H1 (cell line): ENCODE measurements around the gene CLEC4E. TPM values are rescaled to one million over a fixed set of nuclear protein-coding genes. Genes with fewer than 3 reads are reported as not detected.

Experiments
- CTCF ChIA-PET: fragments of 300-600 bp; sonication (Branson Sonifier 250); formaldehyde crosslinking; loops from one replicate; lab custom pipeline; 2021; ENCODE audit not compliant: partially characterized antibody; lab: Charles Lee
- POLR2A ChIA-PET: fragments of 300-600 bp; sonication (Branson Sonifier 250); formaldehyde crosslinking; loops from one replicate; lab custom pipeline; 2021; ENCODE audit warnings: inconsistent platforms; ENCODE audit not compliant: partially characterized antibody; lab: Charles Lee
- DNase-seq, 2 experiments: peaks; one replicate each; pipeline versions ENCODE4 v3.0.0 to v3.0.0-alpha.2; 2010 to 2022; ENCODE audit warnings: low spot score in 2 of 2, low read depth in 1 of 2, mixed read lengths in 1 of 2
- FAIRE-seq: peaks from 2 replicates; lab custom pipeline; 2011; peaks lifted over from hg19 to GRCh38; lab: Jason Lieb, UNC
- H2AFZ ChIP-seq: 2 replicates; pipeline ENCODE4 v1.8.1; 2012; ENCODE audit warnings: low read length, inconsistent platforms
- H2AK5ac ChIP-seq: 2 replicates; pipeline ENCODE4 v1.6.1; 2013; ENCODE audit warnings: low read depth, low read length
- H2BK120ac ChIP-seq: replicated peaks from 2 replicates; pipeline ENCODE3; 2013; ENCODE audit warnings: low read depth, low read length, inconsistent platforms
- H2BK12ac ChIP-seq: 2 replicates; pipeline ENCODE4 v1.6.1; 2013; ENCODE audit warnings: low read depth, low read length
- H2BK15ac ChIP-seq: 2 replicates; pipeline ENCODE4 v1.6.1; 2013; ENCODE audit warnings: low read length
- H2BK20ac ChIP-seq: 2 replicates; pipeline ENCODE4 v1.6.1; 2013; ENCODE audit warnings: low read length
- H2BK5ac ChIP-seq: 2 replicates; pipeline ENCODE4 v1.6.1; 2013; ENCODE audit warnings: low read depth, low read length
- H3K14ac ChIP-seq: 2 replicates; pipeline ENCODE4 v1.6.1; 2013; ENCODE audit warnings: inconsistent platforms; ENCODE audit not compliant: insufficient read length
- H3K18ac ChIP-seq: 2 replicates; pipeline ENCODE4 v1.6.1; 2013; ENCODE audit warnings: low read length; ENCODE audit errors: extremely low read depth
- H3K23ac ChIP-seq: 2 replicates; pipeline ENCODE4 v1.6.1; 2013; ENCODE audit warnings: inconsistent platforms; ENCODE audit not compliant: insufficient read length
- H3K23me2 ChIP-seq: 2 replicates; pipeline ENCODE4 v1.6.1; 2013; ENCODE audit warnings: low read depth, low read length
- H3K27ac ChIP-seq: 2 replicates; pipeline ENCODE4 v1.6.1; 2011; ENCODE audit warnings: low read depth, low read length, inconsistent platforms
- H3K27me3 ChIP-seq, 4 experiments: replicated peaks in 1 of 4; 1 replicate in 1 of 4; 2 replicates in 3 of 4; pipeline versions ENCODE4 v1.6.1 to v1.8.1; 2011 to 2013; ENCODE audit warnings: low read length in 3 of 4, mild to moderate bottlenecking in 3 of 4, inconsistent platforms in 2 of 4, mixed read lengths in 2 of 4, moderate library complexity in 1 of 4; ENCODE audit not compliant: control insufficient read depth in 3 of 4, insufficient read depth in 3 of 4; ENCODE audit errors: extremely low read depth in 1 of 4
- H3K36me3 ChIP-seq, 4 experiments: 2 replicates each; pipeline versions ENCODE4 v1.6.1 to v1.8.1; 2011 to 2013; ENCODE audit warnings: mild to moderate bottlenecking in 4 of 4, low read length in 3 of 4, moderate library complexity in 2 of 4, control low read depth in 1 of 4, inconsistent platforms in 1 of 4; ENCODE audit not compliant: insufficient read depth in 4 of 4, control insufficient read depth in 2 of 4
- H3K4ac ChIP-seq: replicated peaks from 2 replicates; pipeline ENCODE3; 2013; ENCODE audit warnings: low read length, low read depth, mixed read lengths, inconsistent platforms; ENCODE audit not compliant: insufficient read length
- H3K4me1 ChIP-seq, 4 experiments: replicated peaks in 1 of 4; 1 replicate in 1 of 4; 2 replicates in 3 of 4; pipeline versions ENCODE4 v1.6.1 to v1.8.1; 2011 to 2013; ENCODE audit warnings: low read length in 3 of 4, inconsistent platforms in 2 of 4, mixed read lengths in 1 of 4; ENCODE audit not compliant: insufficient read depth in 4 of 4, control insufficient read depth in 3 of 4
- H3K4me2 ChIP-seq, 2 experiments: 2 replicates each; pipeline versions ENCODE4 v1.6.1 to v1.8.1; 2011 to 2013; ENCODE audit warnings: low read depth in 2 of 2, low read length in 2 of 2, control low read depth in 1 of 2, inconsistent platforms in 1 of 2, mild to moderate bottlenecking in 1 of 2; ENCODE audit not compliant: insufficient read depth in 1 of 2
- H3K4me3 ChIP-seq, 4 experiments: fragments of 200-600, 300-600 bp in 1 of 4; sonication (generic), shearing (Covaris generic), sonication (Bioruptor Twin) in 1 of 4; 2 replicates each; pipeline versions ENCODE4 v1.5.1 to v1.8.1; 2011 to 2016; ENCODE audit warnings: low read length in 4 of 4, low read depth in 3 of 4, control low read depth in 2 of 4, inconsistent platforms in 2 of 4, mild to moderate bottlenecking in 2 of 4, mixed read lengths in 1 of 4, moderate library complexity in 1 of 4; ENCODE audit not compliant: insufficient read depth in 2 of 4; ENCODE audit errors: extremely low read depth in 1 of 4
- H3K56ac ChIP-seq: replicated peaks from 2 replicates; pipeline ENCODE3; 2013; ENCODE audit warnings: low read depth, mild to moderate bottlenecking, mixed read lengths, low read length, inconsistent platforms; ENCODE audit not compliant: insufficient read length
- H3K79me1 ChIP-seq: 2 replicates; pipeline ENCODE4 v1.6.1; 2013; ENCODE audit warnings: low read depth, low read length, control low read depth
- H3K79me2 ChIP-seq, 2 experiments: 2 replicates each; pipeline versions ENCODE4 v1.6.1 to v1.8.1; 2012 to 2013; ENCODE audit warnings: low read length in 2 of 2, mild to moderate bottlenecking in 2 of 2, inconsistent platforms in 1 of 2; ENCODE audit not compliant: insufficient read depth in 2 of 2, control insufficient read depth in 1 of 2
- H3K9ac ChIP-seq, 4 experiments: replicated peaks in 1 of 4; 1 replicate in 1 of 4; 2 replicates in 3 of 4; pipeline versions ENCODE4 v1.6.1 to v1.8.1; 2011 to 2013; ENCODE audit warnings: low read depth in 3 of 4, low read length in 3 of 4, control low read depth in 2 of 4, mild to moderate bottlenecking in 2 of 4, moderate library complexity in 2 of 4, inconsistent platforms in 1 of 4; ENCODE audit errors: extremely low read depth in 1 of 4
- H3K9me3 ChIP-seq, 2 experiments: 2 replicates each; pipeline versions ENCODE4 v1.6.1 to v1.8.1; 2012 to 2013; ENCODE audit warnings: mild to moderate bottlenecking in 2 of 2, moderate library complexity in 2 of 2, control low read depth in 1 of 2, inconsistent platforms in 1 of 2, low read depth in 1 of 2, low read length in 1 of 2, mixed read lengths in 1 of 2; ENCODE audit not compliant: insufficient read depth in 2 of 2
- H4K20me1 ChIP-seq, 2 experiments: replicated peaks in 1 of 2; 2 replicates each; pipeline versions ENCODE3 to v1.8.1; 2011 to 2013; ENCODE audit warnings: inconsistent platforms in 2 of 2, low read length in 2 of 2, mild to moderate bottlenecking in 1 of 2; ENCODE audit not compliant: insufficient read depth in 2 of 2, control insufficient read depth in 1 of 2
- H4K5ac ChIP-seq: 2 replicates; pipeline ENCODE4 v1.6.1; 2013; ENCODE audit warnings: low read length, low read depth, mixed read lengths, inconsistent platforms; ENCODE audit not compliant: insufficient read length
- H4K8ac ChIP-seq: 2 replicates; pipeline ENCODE4 v1.8.0; 2013; ENCODE audit warnings: mild to moderate bottlenecking, moderate library complexity, low read length, inconsistent platforms; ENCODE audit not compliant: insufficient read depth; ENCODE audit errors: extremely low read depth
- H4K91ac ChIP-seq: replicated peaks from 2 replicates; pipeline ENCODE3; 2013; ENCODE audit warnings: low read length, mixed read lengths, inconsistent platforms; ENCODE audit not compliant: insufficient read length
- CHD1 ChIP-seq: IDR thresholded peaks from 2 replicates; pipeline ENCODE4 v1.6.1; 2012; ENCODE audit warnings: low read depth, low read length, improper control_type of control experiment
- CREB1 ChIP-seq: IDR thresholded peaks from 2 replicates; pipeline ENCODE4 v1.6.1; 2012; ENCODE audit warnings: inconsistent platforms
- CTBP2 ChIP-seq: IDR thresholded peaks from 2 replicates; pipeline ENCODE4 v1.7.0; 2011; ENCODE audit warnings: borderline replicate concordance, mild to moderate bottlenecking, moderate library complexity, mixed read lengths, low read length; ENCODE audit not compliant: insufficient read depth, insufficient read length
- EGR1 ChIP-seq: IDR thresholded peaks from 2 replicates; pipeline ENCODE4 v1.6.1; 2011; ENCODE audit warnings: low read depth, low read length, borderline replicate concordance
- KDM4A ChIP-seq: IDR thresholded peaks from one replicate; pipeline ENCODE4 v1.7.1; 2012; ENCODE audit warnings: low read depth, mild to moderate bottlenecking, moderate library complexity, low read length, inconsistent platforms; ENCODE audit not compliant: severe bottlenecking
- KDM5A ChIP-seq: fragments of 200-600 bp; IDR thresholded peaks from 2 replicates; pipeline ENCODE4 v1.7.1; 2012; ENCODE audit warnings: mild to moderate bottlenecking, low read length, inconsistent platforms, mixed read lengths
- NANOG ChIP-seq: IDR thresholded peaks from 2 replicates; pipeline ENCODE4 v1.6.1; 2011; ENCODE audit warnings: low read length, low read depth, mild to moderate bottlenecking, inconsistent platforms; ENCODE audit not compliant: insufficient read depth, poor library complexity, severe bottlenecking
- POLR2AphosphoS5 ChIP-seq: IDR thresholded peaks from 2 replicates; pipeline ENCODE4 v1.6.1; 2011; ENCODE audit warnings: low read depth, low read length
- RAD21 ChIP-seq, 2 experiments: IDR thresholded peaks in 1 of 2; conservative IDR thresholded peaks in 1 of 2; 2 replicates each; pipeline ENCODE4 v1.6.1; 2011; ENCODE audit warnings: low read depth in 2 of 2, low read length in 2 of 2, improper control_type of control experiment in 1 of 2, inconsistent platforms in 1 of 2, mild to moderate bottlenecking in 1 of 2, moderate library complexity in 1 of 2
- SAP30 ChIP-seq: fragments of 300-600 bp; sonication (generic); IDR thresholded peaks from 2 replicates; pipeline ENCODE4 v1.7.1; 2012; ENCODE audit warnings: low read length, moderate library complexity, mild to moderate bottlenecking, inconsistent platforms; ENCODE audit not compliant: insufficient read depth, insufficient replicate concordance
- SP1 ChIP-seq: IDR thresholded peaks from 2 replicates; pipeline ENCODE4 v1.6.1; 2011; ENCODE audit warnings: low read depth, low read length
- TAF7 ChIP-seq: optimal IDR thresholded peaks from 2 replicates; pipeline ENCODE3; 2011; ENCODE audit warnings: low read depth, mild to moderate bottlenecking, inconsistent platforms, low read length, moderate library complexity, borderline replicate concordance
- TEAD4 ChIP-seq: IDR thresholded peaks from 2 replicates; pipeline ENCODE4 v1.6.1; 2012; ENCODE audit warnings: low read depth, low read length, inconsistent platforms, mixed read lengths
- WGBS, 2 experiments: shearing (Covaris generic) in 1 of 2; methylation state at CpG; one replicate each; pipeline versions ENCODE4 v1.1.6 to v1.1.7; 2013 to 2015; ENCODE audit warnings: low lambda C conversion rate in 2 of 2, mixed read lengths in 2 of 2, inconsistent platforms in 1 of 2, low coverage in 1 of 2, missing lambda C conversion rate in 1 of 2; ENCODE audit not compliant: insufficient replicate concordance in 2 of 2, insufficient coverage in 1 of 2, insufficient read length in 1 of 2; ENCODE audit errors: extremely low coverage in 1 of 2, missing lambda C conversion rate in 1 of 2; 5-methylcytosine and 5-hydroxymethylcytosine counted together
- polyA plus RNA-seq, 7 experiments: library from polyadenylated mRNA; depleted of rRNA in 3 of 7; stranded (reverse) in 5 of 7; unstranded in 2 of 7; fragments of >200 nt in 5 of 7; fragments of 200-250 nt in 2 of 7; gene quantifications; 1 replicate in 5 of 7; 2 replicates in 1 of 7; 4 replicates in 1 of 7; pipeline versions ENCODE4 v1.2.1 to v1.2.3, GENCODE V29; 2011 to 2013; ENCODE audit warnings: missing spikeins in 2 of 7, mixed read lengths in 2 of 7
- total RNA-seq: library from RNA; stranded (reverse); fragmentation: NEBNext Ultra II Directional; extraction: Animal tissue kit (Norgen Biotek cat#: 25700); gene quantifications from 2 replicates; pipeline ENCODE4 v1.2.1, GENCODE V29; 2021

The CLEC4E gene
- total and polyA plus RNA-seq, 2 of the 8 experiments (the other 6 are each of a cell fraction or from before 2014, with no cell fraction given): 0.03 TPM; not detected in 1

DNA sequence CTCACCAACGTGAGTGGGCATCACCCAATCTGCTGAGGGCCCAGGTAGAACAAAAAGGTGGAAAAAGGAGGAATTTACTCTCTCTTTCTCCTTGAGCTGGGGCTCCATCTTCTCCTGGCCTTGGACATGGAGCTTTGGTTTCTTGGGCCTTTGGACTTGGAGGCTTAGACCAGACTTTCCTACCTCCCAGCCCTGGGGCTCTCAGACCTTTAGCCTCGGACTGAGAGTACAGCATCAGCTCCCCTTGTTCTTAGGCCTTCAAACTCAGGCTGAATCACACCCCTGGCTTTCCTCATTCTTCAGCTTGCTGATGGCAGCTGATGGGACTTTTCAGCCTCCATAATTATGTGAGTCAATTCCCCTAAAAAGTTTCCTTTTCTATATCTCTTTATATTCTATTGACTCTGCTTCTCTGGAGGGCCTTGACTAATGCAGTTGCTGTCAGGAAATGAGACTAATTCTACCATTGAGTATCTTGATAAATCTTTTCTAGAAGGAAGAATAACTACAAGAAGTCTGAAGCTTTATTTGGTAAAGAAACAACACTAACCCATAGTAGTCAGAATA lies 15.9 kb upstream of the CLEC4E start:
- H3K4ac ChIP-seq: no peak overlapping the region
- FAIRE-seq: no peak
- WGBS, 2 experiments: 86% methylated on average over 2 of the region's 2 CpGs; no CpG with 5 or more reads in 1 of the 2 experiments
- no peaks in the 10 kb centered on the region for H3K79me2 ChIP-seq
- no peak overlapping the region for H3K23ac ChIP-seq
- no peak overlapping the region for H3K4me3 ChIP-seq
- H4K20me1 ChIP-seq: no peaks in the 10 kb centered on the region
- no peak overlapping the region for H4K5ac ChIP-seq
- H2AFZ ChIP-seq: no peak overlapping the region
- no peak overlapping the region for H2BK12ac ChIP-seq
- no peak overlapping the region for H2AK5ac ChIP-seq
- H3K14ac ChIP-seq: no peak overlapping the region
- H2BK5ac ChIP-seq: no peak overlapping the region
- no peak overlapping the region for H4K8ac ChIP-seq
- DNase-seq: no peak
- no peaks in the 10 kb centered on the region for H3K27me3 ChIP-seq
- H3K27ac ChIP-seq: no peak overlapping the region
- H3K79me1 ChIP-seq: no peaks in the 10 kb centered on the region
- H3K36me3 ChIP-seq: no peaks in the 10 kb centered on the region
- no peaks in the 10 kb centered on the region for H3K4me1 ChIP-seq
- H3K4me2 ChIP-seq: no peak overlapping the region
- H2BK20ac ChIP-seq: no peak overlapping the region
- H3K23me2 ChIP-seq: no peaks in the 10 kb centered on the region
- TF ChIP-seq TEAD4 (no peak), RAD21 (IDR thresholded peaks at IDR 0.05 in 1 of 2, conservative IDR thresholded peaks at IDR 0.05 in 1 of 2; ENCODE audit: low read depth in 2 of 2, low read length in 2 of 2) (no peak), SP1 (no peak), EGR1 (no peak), NANOG (no peak), CREB1 (no peak), CTBP2 (no peak), KDM5A (no peak), POLR2AphosphoS5 (no peak), TAF7 (no peak), KDM4A (no peak), CHD1 (no peak), SAP30 (no peak)
- POLR2A ChIA-PET: interaction anchor here (0.6 kb wide), 1 partner anchor 12 kb away, joined by 3 read pairs; no protein-coding TSS in a partner anchor
- H2BK15ac ChIP-seq: no peak overlapping the region
- H3K56ac ChIP-seq: no peak overlapping the region
- H3K9me3 ChIP-seq: no peaks in the 10 kb centered on the region
- no peak overlapping the region for H3K18ac ChIP-seq
- CTCF ChIA-PET: interaction anchor here (0.9 to 1.6 kb wide), 3 partner anchors 12 to 35 kb away, joined by 3 to 11 read pairs (median 5); no protein-coding TSS in a partner anchor
- H2BK120ac ChIP-seq: no peak overlapping the region
- no peak overlapping the region for H3K9ac ChIP-seq
- no peak overlapping the region for H4K91ac ChIP-seq
